ENCODE measurements around the gene RRM2. TPM values are rescaled to one million over a fixed set of nuclear protein-coding genes. Genes with fewer than 3 reads are reported as not detected.
"Not testable (repeated sequence)": the region's sequence is repeated elsewhere in the genome, so short reads cannot be mapped to it uniquely, and the experiment has no call there.

The RRM2 gene
- total RNA-seq, 1 donor from 2014 or later: 506 TPM

- intact Hi-C loops (cut with micrococcal nuclease): no loop called here
These were observed 5.9 kb downstream of the RRM2 start for GRCh38 chr2:10128420-10128819.

- intact Hi-C loops (cut with micrococcal nuclease): no loop called here
These were observed 7.0 kb downstream of the RRM2 start for GRCh38 chr2:10129490-10129889.

DNA sequence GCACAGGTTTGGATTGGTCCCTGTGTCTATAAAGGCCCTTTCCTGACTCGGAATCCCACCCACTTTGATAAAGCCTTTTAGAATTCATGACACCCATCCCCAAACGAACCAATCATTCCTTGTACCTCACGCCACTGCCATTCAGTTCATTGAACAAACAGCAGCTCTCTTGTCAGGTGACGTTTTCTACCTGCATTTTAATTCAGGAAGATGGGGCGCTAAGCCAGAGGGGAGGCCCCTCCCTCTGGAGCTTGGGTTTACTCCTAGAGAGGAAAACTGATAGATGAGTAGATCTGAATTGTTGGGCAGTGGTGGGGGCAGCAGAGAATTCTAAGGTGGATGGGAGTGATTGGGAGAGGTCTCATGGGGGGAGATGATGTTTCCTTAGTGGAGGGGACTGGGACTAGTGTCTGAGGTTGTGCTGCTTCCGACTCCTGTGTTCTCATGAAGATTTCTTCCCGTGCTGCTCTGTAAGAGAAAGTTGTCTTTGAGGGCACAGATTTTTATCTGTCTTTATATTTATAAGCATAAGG is 9.6 kb downstream of the RRM2 start:
- intact Hi-C loops (cut with micrococcal nuclease): no loop called here

DNA sequence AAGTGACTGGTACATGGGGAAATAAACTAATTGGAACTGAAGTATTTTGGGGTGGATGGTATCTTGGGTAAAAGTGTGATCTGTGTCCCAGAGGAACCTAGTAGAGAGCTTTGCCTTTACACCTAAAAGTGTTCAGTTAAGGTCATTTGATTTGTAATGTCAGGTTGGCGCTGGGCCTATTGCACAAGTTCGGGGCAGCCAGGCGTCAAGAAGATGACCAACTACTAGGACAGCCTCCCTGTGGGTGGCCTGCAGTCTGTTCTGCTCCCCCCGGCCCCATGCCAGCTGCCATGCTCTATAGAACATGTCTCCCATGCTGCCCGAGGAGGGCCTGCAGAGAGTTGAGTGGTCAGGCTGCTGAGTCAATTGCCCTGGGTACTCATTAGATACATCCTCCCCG is 10.1 kb downstream of the RRM2 start:
- intact Hi-C loops (cut with micrococcal nuclease): no loop called here

GRCh38 chr2:10132996-10133647 is 10.6 kb downstream of the RRM2 start:
- intact Hi-C loops (cut with micrococcal nuclease): no loop called here

GRCh38 chr2:10135296-10136089 is 13.0 kb downstream of the RRM2 start:
- intact Hi-C loops (cut with micrococcal nuclease): no loop called here

- intact Hi-C loops (cut with micrococcal nuclease): no loop called here
These were observed 13.8 kb downstream of the RRM2 start for GRCh38 chr2:10136101-10136934.

- intact Hi-C loops (cut with micrococcal nuclease): no loop called here
These were observed 14.7 kb downstream of the RRM2 start for GRCh38 chr2:10137053-10137843.

- intact Hi-C loops (cut with micrococcal nuclease): no loop called here
These were observed 17.0 kb downstream of the RRM2 start for GRCh38 chr2:10139536-10139935.

DNA sequence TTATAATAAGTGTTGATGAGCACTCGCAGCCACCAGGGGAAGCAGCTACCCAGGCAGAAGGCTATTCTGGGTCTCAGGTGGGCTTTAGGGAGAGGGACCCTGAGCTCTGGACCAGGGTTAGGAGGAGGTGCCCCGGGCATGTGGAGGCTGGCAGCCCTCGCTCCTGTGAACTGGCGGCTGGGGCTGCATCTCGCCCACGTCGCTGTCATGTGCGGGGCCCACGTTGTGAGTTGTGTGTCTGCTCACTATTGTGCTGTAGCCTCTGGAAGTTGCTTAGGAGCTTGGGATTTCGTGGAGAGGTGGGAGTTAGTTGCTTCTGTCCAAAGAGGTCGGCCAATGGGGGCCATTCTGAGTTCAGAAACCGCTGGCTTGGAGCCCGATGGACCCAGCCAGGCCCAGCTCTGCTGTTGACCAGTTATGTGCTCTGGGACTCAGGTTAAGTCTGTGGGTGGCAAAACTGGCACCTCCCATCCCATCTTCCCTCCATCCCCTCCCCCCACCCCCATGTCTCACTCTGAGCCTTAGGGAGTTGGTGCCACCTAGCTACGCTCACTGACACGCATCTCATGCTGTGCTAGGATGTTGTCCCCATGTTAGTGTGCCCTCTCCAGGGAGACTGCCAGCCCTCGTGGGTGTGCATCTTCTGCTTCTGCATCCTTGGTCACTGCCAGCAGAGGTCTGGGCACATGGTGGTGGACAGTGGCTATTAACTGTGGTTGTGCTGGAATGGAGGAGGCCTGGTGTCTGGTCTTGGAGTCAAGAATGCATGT is 18.5 kb downstream of the RRM2 start:
- intact Hi-C loops (cut with micrococcal nuclease): loop anchor here (5.0 kb wide), 1 partner anchor 266 kb away; no protein-coding TSS in a partner anchor

DNA sequence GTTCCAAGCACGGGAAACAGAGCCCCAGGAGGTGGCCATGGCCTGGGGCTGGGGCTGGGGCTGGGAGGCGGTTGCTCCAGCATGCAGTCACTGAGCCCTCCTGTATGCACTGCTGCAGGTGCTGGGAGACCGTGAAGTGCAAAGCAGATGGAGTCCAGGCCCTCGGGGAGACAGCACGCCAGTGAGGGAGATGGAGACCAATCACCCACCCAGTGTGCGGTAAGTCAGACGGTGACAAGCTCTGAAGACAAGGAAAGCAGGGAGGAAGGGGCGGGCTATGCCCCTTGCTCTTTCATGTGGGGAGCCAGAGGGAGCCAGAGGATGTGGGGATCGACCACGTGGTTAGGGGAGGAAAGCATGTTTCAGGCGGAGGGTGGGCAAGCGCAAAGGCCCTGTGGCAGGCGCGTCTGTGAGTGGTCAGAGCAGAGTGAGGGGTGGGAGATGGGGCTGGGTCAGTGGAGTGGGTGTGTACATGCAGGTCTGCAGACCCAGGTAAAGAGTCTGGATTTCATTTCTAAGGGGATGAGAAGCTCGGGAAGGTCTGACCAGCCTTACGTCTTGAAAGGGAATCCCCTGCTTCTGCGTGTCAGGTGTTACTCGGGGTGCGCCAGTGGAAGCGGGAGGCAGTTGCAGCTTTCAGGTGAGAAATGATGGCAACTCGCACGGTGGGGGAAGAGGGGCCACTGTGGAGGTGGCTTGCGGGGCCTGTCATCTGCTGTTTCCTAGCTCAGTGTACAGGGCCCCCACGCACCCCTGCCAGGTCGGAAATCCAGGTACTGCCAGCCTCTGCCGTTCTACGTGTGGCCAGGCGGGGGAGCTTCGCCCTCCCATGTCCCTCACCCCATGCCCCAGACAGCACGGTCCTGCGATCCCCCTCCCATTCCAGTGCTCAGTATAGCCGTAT is 19.4 kb downstream of the RRM2 start:
- intact Hi-C loops (cut with micrococcal nuclease): loop anchor here (5.0 kb wide), 1 partner anchor 265 kb away; no protein-coding TSS in a partner anchor

DNA sequence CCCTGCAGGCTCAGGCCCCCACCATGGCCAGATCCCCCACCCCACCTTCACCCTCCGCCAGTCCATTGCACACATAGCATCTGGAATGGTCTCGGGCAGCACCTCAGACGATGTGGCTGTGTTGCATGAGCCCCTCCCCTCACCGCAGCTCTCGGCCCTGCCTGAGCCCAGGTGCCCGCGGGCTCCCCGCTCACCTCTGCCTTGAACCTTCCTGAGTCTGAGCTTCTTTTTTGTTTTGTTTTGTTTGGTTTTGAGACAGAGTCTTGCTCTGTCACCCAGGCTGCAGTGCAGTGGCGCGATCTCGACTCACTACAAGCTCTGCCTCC is 20.1 kb downstream of the RRM2 start:
- intact Hi-C loops (cut with micrococcal nuclease): loop anchor here (5.0 kb wide), 1 partner anchor 265 kb away; no protein-coding TSS in a partner anchor

- intact Hi-C loops (cut with micrococcal nuclease): loop anchor here (5.0 kb wide), 1 partner anchor 262 kb away; no protein-coding TSS in a partner anchor
These were observed 22.4 kb downstream of the RRM2 start for GRCh38 chr2:10144771-10145518.

GRCh38 chr2:10145519-10146357 is 23.2 kb downstream of the RRM2 start:
- intact Hi-C loops (cut with micrococcal nuclease): no loop called here

- intact Hi-C loops (cut with micrococcal nuclease): no loop called here
These were observed 23.9 kb downstream of the RRM2 start for GRCh38 chr2:10146366-10147005.

DNA sequence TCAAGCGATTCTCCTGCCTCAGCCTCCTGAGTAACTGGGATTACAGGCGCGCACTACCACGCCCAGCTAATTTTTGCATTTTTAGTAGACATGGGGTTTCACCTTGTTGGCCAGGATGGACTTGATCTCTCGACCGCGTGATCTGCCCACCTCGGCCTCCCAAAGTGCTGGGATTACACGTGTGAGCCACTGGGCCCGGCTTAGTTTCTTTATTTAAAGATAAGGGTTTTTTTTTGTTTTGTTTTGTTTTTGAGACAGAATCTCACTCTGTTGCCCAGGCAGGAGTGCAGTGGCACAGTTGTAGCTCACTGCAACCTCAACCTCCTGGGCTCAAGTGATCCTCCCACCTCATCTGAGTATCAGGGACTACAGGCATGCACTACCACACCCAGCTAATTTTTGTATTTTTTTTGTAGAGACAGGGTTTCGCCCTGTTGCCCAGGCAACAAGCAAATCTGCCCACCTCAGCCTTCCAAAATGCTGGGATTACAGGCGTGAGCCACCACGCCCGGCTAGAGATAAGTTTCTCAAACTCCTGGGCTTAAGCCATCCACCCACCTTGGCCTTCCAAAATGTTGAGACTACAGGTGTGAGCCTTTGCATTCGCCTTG is 24.6 kb downstream of the RRM2 start:
- intact Hi-C loops (cut with micrococcal nuclease): not testable (repeated sequence)
